ENCODE measurements around the gene ATP2C1. TPM values are rescaled to one million over a fixed set of nuclear protein-coding genes. Genes with fewer than 3 reads are reported as not detected.
A peak's percentile ranks its signal among the peaks of the same experiment; 100 is the strongest.

ATP2C1 gene
- total RNA-seq, 4 donors from 2014 or later = 20.9 to 60.8 (median 44.6) TPM

DNA sequence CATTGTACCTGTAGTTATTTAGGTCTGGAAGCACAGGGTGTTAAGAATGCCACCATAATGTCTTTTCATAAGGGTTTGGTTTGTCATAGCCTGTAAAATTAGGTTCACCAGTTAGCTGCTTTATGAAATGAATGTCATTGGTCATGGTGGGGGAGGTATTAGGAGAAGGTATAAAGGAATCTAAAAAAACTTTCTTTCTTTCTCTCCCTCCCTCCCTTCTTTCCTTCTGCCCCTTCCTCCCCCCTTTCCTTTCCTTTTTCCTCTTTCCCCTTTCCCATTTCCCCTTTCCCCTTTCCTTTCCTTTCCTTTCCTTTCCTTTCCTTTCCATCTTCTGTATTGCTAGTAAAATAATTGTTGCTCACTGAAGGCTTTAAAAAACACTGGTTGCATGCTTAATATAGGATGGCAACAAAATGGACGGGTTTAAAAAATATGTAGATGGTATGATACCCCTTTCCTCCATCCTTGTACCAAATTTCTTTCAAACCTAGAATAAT lies 9.6 kb downstream of the ATP2C1 start:
- Histone ChIP-seq H3K9me3 (no peaks in the 10 kb centered on the region), H3K36me3 (no peaks in the 10 kb centered on the region), H3K27me3 (no peaks in the 10 kb centered on the region), H3K4me3 (no peak overlapping the region), H3K4me1 (peaks cover 0 to 31% (median 15%) of the 10 kb centered on the region in 4 donors), H3K27ac (no peak overlapping the region)
- in situ Hi-C loops (cut with MboI; ENCODE audit: low pct_ligation_motif_present in 1 of 4, low pct_unique_long_range_greater_than_20kb in 1 of 4, low sequenced_read_pairs in 3 of 4) = no loop called here
- intact Hi-C loops (cut with DNase I; ENCODE audit: low total_unique reads) = no loop called here
- WGBS, 2 donors (ENCODE audit: low coverage in 1 of 2) = 97 to 100% methylated on average over 1 of the region's 1 CpG
- TF ChIP-seq POLR2AphosphoS5 (IDR thresholded peaks at IDR 0.05) = no peak
- no peak for TF ChIP-seq POLR2A (IDR thresholded peaks at IDR 0.05)
- TF ChIP-seq EP300 (IDR thresholded peaks at IDR 0.05; ENCODE audit: low read depth) = no peak
- TF ChIP-seq, protein P1, sequence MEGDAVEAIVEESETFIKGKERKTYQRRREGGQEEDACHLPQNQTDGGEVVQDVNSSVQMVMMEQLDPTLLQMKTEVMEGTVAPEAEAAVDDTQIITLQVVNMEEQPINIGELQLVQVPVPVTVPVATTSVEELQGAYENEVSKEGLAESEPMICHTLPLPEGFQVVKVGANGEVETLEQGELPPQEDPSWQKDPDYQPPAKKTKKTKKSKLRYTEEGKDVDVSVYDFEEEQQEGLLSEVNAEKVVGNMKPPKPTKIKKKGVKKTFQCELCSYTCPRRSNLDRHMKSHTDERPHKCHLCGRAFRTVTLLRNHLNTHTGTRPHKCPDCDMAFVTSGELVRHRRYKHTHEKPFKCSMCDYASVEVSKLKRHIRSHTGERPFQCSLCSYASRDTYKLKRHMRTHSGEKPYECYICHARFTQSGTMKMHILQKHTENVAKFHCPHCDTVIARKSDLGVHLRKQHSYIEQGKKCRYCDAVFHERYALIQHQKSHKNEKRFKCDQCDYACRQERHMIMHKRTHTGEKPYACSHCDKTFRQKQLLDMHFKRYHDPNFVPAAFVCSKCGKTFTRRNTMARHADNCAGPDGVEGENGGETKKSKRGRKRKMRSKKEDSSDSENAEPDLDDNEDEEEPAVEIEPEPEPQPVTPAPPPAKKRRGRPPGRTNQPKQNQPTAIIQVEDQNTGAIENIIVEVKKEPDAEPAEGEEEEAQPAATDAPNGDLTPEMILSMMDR (IDR thresholded peaks at IDR 0.05) = no peak
- no peak for DNase-seq

DNA sequence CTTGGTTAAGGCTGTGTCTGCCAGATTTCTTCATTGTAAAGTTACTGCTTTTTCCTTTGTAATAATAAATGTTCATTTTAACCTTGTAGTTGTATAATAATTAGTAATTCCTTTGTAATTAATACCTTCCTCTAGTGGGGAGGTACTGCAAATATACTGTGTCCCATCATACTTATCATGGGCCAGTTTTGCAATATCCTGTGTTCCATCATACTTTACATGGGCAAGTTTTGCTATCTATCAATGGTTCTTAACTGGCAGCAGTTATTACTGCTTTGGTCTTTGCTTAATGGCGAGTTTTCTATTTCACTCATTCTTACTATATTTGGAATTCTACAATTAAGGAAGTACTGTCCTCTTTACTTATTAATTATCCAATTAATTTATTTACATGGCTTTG lies 10.6 kb downstream of the ATP2C1 start:
- TF ChIP-seq, protein P1 (IDR thresholded peaks at IDR 0.05) = no peak
- no peak for TF ChIP-seq POLR2A (IDR thresholded peaks at IDR 0.05)
- no peak for TF ChIP-seq POLR2AphosphoS5 (IDR thresholded peaks at IDR 0.05)
- no peak for TF ChIP-seq EP300 (IDR thresholded peaks at IDR 0.05; ENCODE audit: low read depth)
- no peaks in the 10 kb centered on the region for H3K27me3 ChIP-seq
- intact Hi-C loops (cut with DNase I; ENCODE audit: low total_unique reads) = no loop called here

DNA sequence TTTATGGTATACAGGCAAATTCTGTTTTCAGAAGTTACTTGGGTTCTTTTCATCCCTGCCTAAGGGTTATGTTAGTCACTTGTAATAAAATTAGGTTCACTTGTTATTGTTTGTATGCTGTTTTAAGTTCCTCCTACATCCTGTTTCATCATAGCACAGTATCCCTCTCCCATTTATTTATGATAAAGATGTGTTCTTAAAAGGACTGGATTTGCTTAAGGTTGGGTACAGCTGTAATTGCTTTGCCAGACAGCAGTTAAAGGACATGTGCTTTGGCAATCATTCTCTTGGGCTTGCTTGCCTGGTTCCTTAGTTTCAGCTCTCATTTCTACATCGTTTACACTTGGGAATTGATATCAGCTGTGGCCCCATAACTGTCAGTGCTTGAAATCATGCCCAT lies 11.7 kb downstream of the ATP2C1 start:
- peak overlapping the region in 1 of 4 donors; percentile 26 for H3K27ac ChIP-seq
- WGBS, 2 donors (ENCODE audit: low coverage in 1 of 2) = 16 to 43% methylated on average over 1 of the region's 1 CpG
- intact Hi-C loops (cut with DNase I; ENCODE audit: low total_unique reads) = no loop called here
- no peaks in the 10 kb centered on the region for H3K36me3 ChIP-seq
- TF ChIP-seq POLR2AphosphoS5 (IDR thresholded peaks at IDR 0.05) = no peak
- TF ChIP-seq POLR2A (IDR thresholded peaks at IDR 0.05) = no peak
- H3K4me1 ChIP-seq = peaks cover 0 to 31% (median 14%) of the 10 kb centered on the region in 4 donors
- H3K27me3 ChIP-seq = no peaks in the 10 kb centered on the region
- no peaks in the 10 kb centered on the region for H3K9me3 ChIP-seq
- no peak for DNase-seq
- H3K4me3 ChIP-seq = no peak overlapping the region
- in situ Hi-C loops (cut with MboI; ENCODE audit: low pct_ligation_motif_present in 1 of 4, low pct_unique_long_range_greater_than_20kb in 1 of 4, low sequenced_read_pairs in 3 of 4) = no loop called here

More for the DNA sequence above, 10.6 kb downstream of the ATP2C1 start:
- H3K36me3 ChIP-seq = no peaks in the 10 kb centered on the region
- in situ Hi-C loops (cut with MboI; ENCODE audit: low pct_ligation_motif_present in 1 of 4, low pct_unique_long_range_greater_than_20kb in 1 of 4, low sequenced_read_pairs in 3 of 4) = no loop called here
- no peak overlapping the region for H3K27ac ChIP-seq
- H3K4me3 ChIP-seq = no peak overlapping the region
- no peak for DNase-seq
- H3K9me3 ChIP-seq = no peaks in the 10 kb centered on the region
- 79 to 92% methylated on average over 1 of the region's 1 CpG for WGBS, 2 donors (ENCODE audit: low coverage in 1 of 2)
- peaks cover 0 to 31% (median 15%) of the 10 kb centered on the region in 4 donors for H3K4me1 ChIP-seq

DNA sequence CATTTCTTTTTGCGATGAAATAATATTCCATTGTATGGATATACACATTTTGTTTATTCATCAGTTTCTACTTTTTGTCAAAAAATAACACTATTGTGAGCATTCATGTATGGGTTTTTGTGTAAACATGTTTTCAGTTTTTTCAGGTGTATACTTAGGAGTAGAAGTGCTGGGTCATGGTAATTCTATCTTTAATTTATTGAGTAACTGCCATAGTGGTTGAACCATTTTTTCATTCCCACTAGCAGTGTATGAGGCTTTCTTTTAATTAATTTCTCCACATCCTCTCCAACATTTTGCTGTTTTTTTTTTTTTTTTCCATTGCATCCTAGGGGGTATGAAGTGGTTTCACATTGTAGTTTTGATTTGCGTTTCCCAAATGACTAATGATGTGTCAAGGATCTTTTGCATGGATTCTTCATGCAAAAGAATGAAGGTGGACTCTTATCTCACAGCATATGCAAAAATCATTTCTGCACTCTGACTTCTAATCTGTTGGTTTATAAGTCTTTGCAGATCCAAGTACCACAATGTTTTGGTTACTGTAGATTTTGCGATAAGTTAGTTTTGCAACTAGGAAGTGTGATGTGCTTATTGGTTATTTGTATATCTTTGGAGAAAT lies 12.6 kb downstream of the ATP2C1 start:
- WGBS, 2 donors (ENCODE audit: low coverage in 1 of 2) = 93 to 95% methylated on average over 3 of the region's 3 CpGs
- no peak for DNase-seq
- H3K27ac ChIP-seq = no peak overlapping the region
- intact Hi-C loops (cut with DNase I; ENCODE audit: low total_unique reads) = no loop called here
- peaks cover 0 to 24% (median 11%) of the 10 kb centered on the region in 4 donors for H3K4me1 ChIP-seq
- H3K9me3 ChIP-seq = no peaks in the 10 kb centered on the region
- H3K27me3 ChIP-seq = no peaks in the 10 kb centered on the region
- no peak for TF ChIP-seq POLR2AphosphoS5 (IDR thresholded peaks at IDR 0.05)
- TF ChIP-seq POLR2A (IDR thresholded peaks at IDR 0.05) = no peak
- no peak for TF ChIP-seq EP300 (IDR thresholded peaks at IDR 0.05; ENCODE audit: low read depth)
- TF ChIP-seq, protein P1 (IDR thresholded peaks at IDR 0.05) = no peak
- in situ Hi-C loops (cut with MboI; ENCODE audit: low pct_ligation_motif_present in 1 of 4, low pct_unique_long_range_greater_than_20kb in 1 of 4, low sequenced_read_pairs in 3 of 4) = no loop called here
- H3K4me3 ChIP-seq = no peak overlapping the region
- no peaks in the 10 kb centered on the region for H3K36me3 ChIP-seq
